ENCODE results near the gene MCAT.
A peak's percentile ranks its signal among the peaks of the same experiment; 100 is the strongest.

MCAT gene

DNA sequence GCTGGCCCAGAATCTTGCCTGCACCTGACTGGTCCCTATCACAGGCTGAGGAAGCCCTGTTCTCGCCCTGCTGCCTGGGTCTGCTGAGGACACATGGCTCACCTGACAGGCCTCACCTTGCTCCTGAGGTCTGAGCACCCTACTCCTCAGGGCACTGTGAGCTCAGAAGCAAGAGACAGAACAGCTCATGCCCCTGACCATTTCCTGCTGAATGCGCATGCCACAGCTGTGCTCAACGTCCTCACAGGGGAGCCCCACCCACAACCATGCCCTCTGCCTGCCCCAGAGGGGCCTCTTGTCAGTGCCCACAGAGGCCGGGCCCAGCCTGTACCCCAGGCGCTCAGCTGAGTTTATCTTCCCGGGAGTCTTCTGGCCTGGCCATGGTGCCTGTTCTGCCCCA, 5.4 kb upstream of the MCAT start:
- TF ChIP-seq, protein P1, sequence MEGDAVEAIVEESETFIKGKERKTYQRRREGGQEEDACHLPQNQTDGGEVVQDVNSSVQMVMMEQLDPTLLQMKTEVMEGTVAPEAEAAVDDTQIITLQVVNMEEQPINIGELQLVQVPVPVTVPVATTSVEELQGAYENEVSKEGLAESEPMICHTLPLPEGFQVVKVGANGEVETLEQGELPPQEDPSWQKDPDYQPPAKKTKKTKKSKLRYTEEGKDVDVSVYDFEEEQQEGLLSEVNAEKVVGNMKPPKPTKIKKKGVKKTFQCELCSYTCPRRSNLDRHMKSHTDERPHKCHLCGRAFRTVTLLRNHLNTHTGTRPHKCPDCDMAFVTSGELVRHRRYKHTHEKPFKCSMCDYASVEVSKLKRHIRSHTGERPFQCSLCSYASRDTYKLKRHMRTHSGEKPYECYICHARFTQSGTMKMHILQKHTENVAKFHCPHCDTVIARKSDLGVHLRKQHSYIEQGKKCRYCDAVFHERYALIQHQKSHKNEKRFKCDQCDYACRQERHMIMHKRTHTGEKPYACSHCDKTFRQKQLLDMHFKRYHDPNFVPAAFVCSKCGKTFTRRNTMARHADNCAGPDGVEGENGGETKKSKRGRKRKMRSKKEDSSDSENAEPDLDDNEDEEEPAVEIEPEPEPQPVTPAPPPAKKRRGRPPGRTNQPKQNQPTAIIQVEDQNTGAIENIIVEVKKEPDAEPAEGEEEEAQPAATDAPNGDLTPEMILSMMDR (IDR thresholded peaks at IDR 0.05), result no peak

DNA sequence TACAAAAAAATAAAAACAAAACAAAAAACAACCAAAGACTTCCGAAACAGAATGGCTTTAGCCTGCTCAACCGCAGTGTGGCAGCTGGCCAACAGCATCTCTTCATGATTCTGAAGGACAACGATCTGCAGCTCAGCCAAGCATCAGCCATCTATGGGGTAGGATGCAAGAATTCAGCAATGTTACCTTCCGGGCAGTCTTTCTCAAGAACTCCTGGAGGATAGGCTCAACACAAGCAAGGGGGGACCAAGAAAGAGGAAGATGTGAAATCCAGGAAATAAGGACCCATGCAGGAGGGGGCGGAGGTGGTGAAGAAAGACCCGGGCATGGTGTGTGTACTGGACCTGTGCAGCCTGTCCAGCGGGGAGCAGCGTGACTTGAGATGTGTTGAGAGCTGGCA, 4.6 kb upstream of the MCAT start:
- TF ChIP-seq, protein P1 (IDR thresholded peaks at IDR 0.05), result no peak

DNA sequence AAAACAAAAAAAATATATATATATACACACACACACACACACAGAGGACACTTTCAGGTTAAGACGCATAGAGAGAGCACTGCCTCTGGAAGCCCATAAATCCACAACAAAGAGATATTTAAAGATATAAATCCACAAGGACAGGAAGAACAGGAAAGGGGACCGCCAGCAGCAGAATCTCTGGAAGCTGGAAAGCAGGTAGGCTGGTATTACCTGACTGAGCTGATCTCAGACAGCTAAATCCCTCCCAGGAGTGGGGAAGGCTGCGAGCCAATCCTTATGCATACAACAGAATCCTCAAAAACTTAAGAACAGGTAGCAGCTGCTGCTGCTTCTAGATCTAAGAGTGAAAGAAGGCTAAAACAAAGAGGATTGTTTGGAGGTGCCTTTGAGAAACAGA, 1.8 kb upstream of the MCAT start:
- TF ChIP-seq, protein P1 (IDR thresholded peaks at IDR 0.05), result no peak

DNA sequence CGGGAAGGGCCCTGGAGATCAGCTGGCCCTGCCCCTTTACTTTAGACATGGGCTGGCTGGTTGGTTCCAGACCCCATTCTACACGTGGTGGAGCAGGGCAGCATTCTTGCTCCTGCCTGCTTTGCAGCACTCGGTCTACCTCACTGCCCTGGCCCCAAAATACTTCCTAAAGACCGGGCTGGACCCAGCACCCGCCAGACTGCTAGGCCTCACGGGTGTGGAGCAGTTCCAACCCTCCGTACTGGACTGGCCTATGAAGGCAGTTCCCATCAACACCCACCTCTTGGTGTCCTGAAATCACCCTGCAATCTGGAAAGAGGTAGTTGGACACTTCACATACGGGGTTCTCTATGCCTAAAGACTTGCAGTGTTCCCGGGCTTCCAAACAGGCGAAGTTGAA, 6.4 kb downstream of the MCAT start:
- TF ChIP-seq, protein P1 (IDR thresholded peaks at IDR 0.05), result no peak

DNA sequence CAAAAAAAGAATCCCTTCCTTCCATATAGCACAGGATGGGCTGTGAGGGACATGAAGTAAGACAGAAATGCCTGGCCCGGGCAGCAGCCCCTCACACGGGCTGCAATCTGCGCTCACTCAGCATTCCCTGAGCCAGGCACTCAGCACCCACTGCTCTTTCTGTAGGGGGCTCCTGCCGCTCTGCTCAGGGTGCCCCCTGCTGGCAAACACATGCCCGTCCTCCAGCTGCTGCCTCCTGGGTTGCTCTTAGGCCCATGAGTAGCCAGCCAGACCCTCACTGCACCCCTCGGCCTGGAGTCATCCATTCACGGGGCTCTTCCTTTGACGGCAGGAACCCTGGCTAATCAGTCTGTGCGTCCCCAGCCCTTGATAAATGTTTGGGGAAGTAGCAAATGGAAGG, 6.9 kb downstream of the MCAT start:
- TF ChIP-seq, protein P1 (IDR thresholded peaks at IDR 0.05), result peak; percentile 63

DNA sequence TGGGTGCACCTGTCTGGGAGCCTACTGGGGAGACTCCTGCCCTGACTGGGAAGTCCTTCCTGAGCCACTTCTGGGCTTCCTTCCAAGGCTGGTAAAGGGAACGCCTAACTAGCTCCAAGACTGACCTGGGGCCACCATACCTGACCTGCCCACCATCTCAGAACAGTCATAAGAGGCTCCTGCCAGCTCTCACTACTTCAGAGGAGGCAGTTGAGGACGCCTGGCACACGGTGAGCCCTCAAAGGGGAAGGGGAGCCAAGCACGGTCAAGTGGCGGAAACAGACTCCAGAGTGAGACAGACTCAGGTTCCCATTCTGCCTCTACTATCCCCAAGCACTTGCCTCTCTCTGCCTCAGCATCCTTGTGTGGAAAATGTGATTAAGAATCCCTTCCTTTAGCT, 7.6 kb downstream of the MCAT start:
- TF ChIP-seq, protein P1 (IDR thresholded peaks at IDR 0.05), result no peak

DNA sequence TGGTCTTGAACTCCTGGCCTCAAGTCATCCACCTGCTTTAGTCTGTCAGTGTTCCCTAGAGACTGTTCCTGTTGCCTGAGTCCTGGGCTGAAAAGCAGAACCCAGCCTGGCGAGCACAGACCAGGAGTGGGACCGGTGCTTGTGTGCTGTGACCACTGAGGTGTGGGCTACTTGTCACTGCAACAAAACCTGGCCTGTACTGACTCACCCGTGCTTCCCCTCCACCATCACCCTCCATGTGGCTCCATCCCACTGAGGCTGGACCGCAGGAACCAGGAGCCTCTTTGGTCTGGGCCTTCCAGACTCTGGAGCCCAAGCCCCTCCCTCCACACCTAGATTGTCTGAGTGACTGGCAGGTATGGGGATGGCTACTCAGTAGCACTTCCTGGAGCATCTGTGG, 8.6 kb downstream of the MCAT start:
- TF ChIP-seq, protein P1 (IDR thresholded peaks at IDR 0.05), result no peak

DNA sequence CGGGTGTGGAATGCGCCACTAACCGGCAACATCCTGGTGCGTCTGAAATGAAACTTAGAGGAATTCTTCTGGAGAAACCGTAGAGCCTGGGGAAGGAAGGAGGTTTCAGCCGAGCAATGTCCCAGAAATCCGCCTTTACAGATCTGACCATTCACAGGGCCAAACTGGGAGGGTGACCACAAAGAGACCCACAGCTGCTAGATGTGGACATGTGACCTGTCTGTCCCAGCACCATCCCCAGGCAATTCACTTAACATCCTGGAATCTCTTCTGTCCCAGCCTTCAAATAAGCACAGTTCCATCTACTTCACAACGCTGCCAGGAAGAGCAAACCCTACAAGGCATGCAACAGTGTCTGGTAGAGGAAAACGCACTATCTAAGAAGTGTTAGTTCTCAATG, 9.8 kb downstream of the MCAT start:
- TF ChIP-seq, protein P1 (IDR thresholded peaks at IDR 0.05), result no peak

All from LNCAP (cell line).